Stomach (tissue), 4 donors: Measurements from ENCODE around the gene NDUFB2.

ENCODE experiments used
- POLR2A ChIP-seq, 4 donors: fragments of 450-650 bp; IDR thresholded peaks; one replicate each; pipeline ENCODE4 v1.6.1; 2016; ENCODE audit warnings: antibody characterized with exemption in 4 of 4, control low read depth in 2 of 4, mild to moderate bottlenecking in 1 of 4, moderate library complexity in 1 of 4
- POLR2AphosphoS5 ChIP-seq, 3 donors: sonication (generic); formaldehyde crosslinking; IDR thresholded peaks; one replicate each; pipeline ENCODE4 v1.6.1; 2016; ENCODE audit warnings: antibody characterized with exemption in 3 of 3
- TF ChIP-seq, protein P1 (sequence below), 7 experiments: fragments of 450-650 bp in 4 of 7; fragments of 200-600 bp in 3 of 7; sonication (generic) in 3 of 7; IDR thresholded peaks; one replicate each; pipeline ENCODE4 v1.5.1; 2016 to 2019; ENCODE audit warnings: antibody characterized with exemption in 7 of 7, control low read depth in 2 of 7, mild to moderate bottlenecking in 1 of 7

GRCh38 chr7:140677496-140677895, 19.0 kb upstream of the NDUFB2 start:
- TF ChIP-seq POLR2AphosphoS5 (IDR thresholded peaks at IDR 0.05) (no peak), POLR2A (IDR thresholded peaks at IDR 0.05) (no peak)
- TF ChIP-seq, protein P1, sequence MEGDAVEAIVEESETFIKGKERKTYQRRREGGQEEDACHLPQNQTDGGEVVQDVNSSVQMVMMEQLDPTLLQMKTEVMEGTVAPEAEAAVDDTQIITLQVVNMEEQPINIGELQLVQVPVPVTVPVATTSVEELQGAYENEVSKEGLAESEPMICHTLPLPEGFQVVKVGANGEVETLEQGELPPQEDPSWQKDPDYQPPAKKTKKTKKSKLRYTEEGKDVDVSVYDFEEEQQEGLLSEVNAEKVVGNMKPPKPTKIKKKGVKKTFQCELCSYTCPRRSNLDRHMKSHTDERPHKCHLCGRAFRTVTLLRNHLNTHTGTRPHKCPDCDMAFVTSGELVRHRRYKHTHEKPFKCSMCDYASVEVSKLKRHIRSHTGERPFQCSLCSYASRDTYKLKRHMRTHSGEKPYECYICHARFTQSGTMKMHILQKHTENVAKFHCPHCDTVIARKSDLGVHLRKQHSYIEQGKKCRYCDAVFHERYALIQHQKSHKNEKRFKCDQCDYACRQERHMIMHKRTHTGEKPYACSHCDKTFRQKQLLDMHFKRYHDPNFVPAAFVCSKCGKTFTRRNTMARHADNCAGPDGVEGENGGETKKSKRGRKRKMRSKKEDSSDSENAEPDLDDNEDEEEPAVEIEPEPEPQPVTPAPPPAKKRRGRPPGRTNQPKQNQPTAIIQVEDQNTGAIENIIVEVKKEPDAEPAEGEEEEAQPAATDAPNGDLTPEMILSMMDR (IDR thresholded peaks at IDR 0.05), result no peak
